Esophagus muscularis mucosa (tissue), 4 donors: ENCODE data around the gene CELF3. TPM values are rescaled to one million over a fixed set of nuclear protein-coding genes. Genes with fewer than 3 reads are reported as not detected.

Experiments
- DNase-seq: peaks from one replicate; pipeline ENCODE4 v3.0.0-alpha.2; 2017; ENCODE audit errors: extremely low spot score
- H3K27ac ChIP-seq, 4 donors: fragments of 200-600 bp; sonication (generic); replicated peaks in 1 of 4; 1 replicate in 3 of 4; 2 replicates in 1 of 4; pipeline ENCODE4 v1.5.1; 2016 to 2019; ENCODE audit warnings: mild to moderate bottlenecking in 1 of 4
- H3K27me3 ChIP-seq, 4 donors: fragments of 200-600 bp; sonication (generic); one replicate each; pipeline versions ENCODE4 v1.5.1 to v1.6.0; 2016 to 2019
- H3K36me3 ChIP-seq, 4 donors: fragments of 200-600 bp; sonication (generic); one replicate each; pipeline ENCODE4 v1.5.1; 2016 to 2019
- H3K4me1 ChIP-seq, 4 donors: fragments of 200-600 bp; sonication (generic); one replicate each; pipeline ENCODE4 v1.5.1; 2016 to 2019
- H3K4me3 ChIP-seq, 4 donors: fragments of 200-600 bp; sonication (generic); 1 replicate in 2 of 4; 2 replicates in 2 of 4; pipeline ENCODE4 v1.5.1; 2016 to 2019; ENCODE audit warnings: mild to moderate bottlenecking in 4 of 4, moderate library complexity in 1 of 4
- H3K9me3 ChIP-seq, 4 donors: fragments of 200-600 bp; sonication (generic); 1 replicate in 3 of 4; 2 replicates in 1 of 4; pipeline ENCODE4 v1.5.1; 2016 to 2019
- CTCF ChIP-seq, 3 experiments: fragments of 200-600 bp in 2 of 3; fragments of 450-650 bp in 1 of 3; sonication (generic) in 2 of 3; IDR thresholded peaks; one replicate each; pipeline ENCODE4 v1.5.1; 2017 to 2019; ENCODE audit warnings: antibody characterized with exemption in 3 of 3, mild to moderate bottlenecking in 2 of 3, moderate library complexity in 1 of 3
- EP300 ChIP-seq: sonication (generic); formaldehyde crosslinking; IDR thresholded peaks from one replicate; pipeline ENCODE4 v1.6.1; 2017; ENCODE audit warnings: antibody characterized with exemption
- POLR2A ChIP-seq: fragments of 450-650 bp; IDR thresholded peaks from one replicate; pipeline ENCODE4 v1.6.1; 2017; ENCODE audit warnings: antibody characterized with exemption, moderate library complexity, mild to moderate bottlenecking, low read depth
- POLR2AphosphoS5 ChIP-seq, 2 donors: sonication (generic); formaldehyde crosslinking; IDR thresholded peaks; one replicate each; pipeline ENCODE4 v1.6.1; 2017; ENCODE audit warnings: antibody characterized with exemption in 2 of 2
- WGBS: methylation state at CpG from one replicate; pipeline ENCODE4 v1.1.5; 2018; 5-methylcytosine and 5-hydroxymethylcytosine counted together
- intact Hi-C: fragments of 100-400 bp; cut with DNase I; formaldehyde crosslinking; loops from one replicate; pipeline ENCODE4 v1.15.1; 2023
- total RNA-seq, 4 donors: library from RNA; depleted of rRNA; stranded (reverse); fragments of >200 nt; gene quantifications; one replicate each; pipeline versions ENCODE4 v1.1.0 to v1.2.1, GENCODE V29; 2016

Gene CELF3
- total RNA-seq, 4 donors from 2014 or later, result 0.23 to 1.0 (median 0.58) TPM

GRCh38 chr1:151716405-151716762 lies 219 bp downstream of the CELF3 start:
- Histone ChIP-seq H3K4me1 (peaks cover 34 to 47% (median 42%) of the 10 kb centered on the region in 4 donors), H3K27ac (no peak overlapping the region), H3K4me3 (peak overlapping the region in 1 of 4 donors; percentile 0), H3K9me3 (no peaks in the 10 kb centered on the region), H3K27me3 (peaks cover 0 to 29% (median 4%) of the 10 kb centered on the region in 4 donors), H3K36me3 (no peaks in the 10 kb centered on the region)
- intact Hi-C loops, result no loop called here
- no peak for DNase-seq
- WGBS, result 0% methylated on average over 2 of the region's 11 CpGs
- TF ChIP-seq CTCF (IDR thresholded peaks at IDR 0.05) (no peak), POLR2AphosphoS5 (IDR thresholded peaks at IDR 0.05) (no peak), EP300 (no peak), POLR2A (no peak)

- Histone ChIP-seq H3K9me3 (no peaks in the 10 kb centered on the region), H3K27ac (no peak overlapping the region), H3K36me3 (no peaks in the 10 kb centered on the region), H3K4me1 (peaks cover 29 to 41% (median 38%) of the 10 kb centered on the region in 4 donors), H3K4me3 (no peak overlapping the region), H3K27me3 (peaks cover 0 to 29% (median 4%) of the 10 kb centered on the region in 4 donors)
- intact Hi-C loops, result no loop called here
- 49% methylated on average over 15 of the region's 17 CpGs for WGBS
- DNase-seq, result no peak
- no peak for TF ChIP-seq EP300
- TF ChIP-seq POLR2A, result no peak
- TF ChIP-seq POLR2AphosphoS5 (IDR thresholded peaks at IDR 0.05), result no peak
- no peak for TF ChIP-seq CTCF (IDR thresholded peaks at IDR 0.05)
These were observed 738 bp downstream of the CELF3 start for GRCh38 chr1:151715726-151716404.

- TF ChIP-seq POLR2AphosphoS5 (IDR thresholded peaks at IDR 0.05) (no peak), CTCF (IDR thresholded peaks at IDR 0.05) (no peak)
- intact Hi-C loops, result no loop called here
- DNase-seq, result no peak
- Histone ChIP-seq H3K9me3 (no peaks in the 10 kb centered on the region), H3K27me3 (peaks cover 0 to 29% (median 4%) of the 10 kb centered on the region in 4 donors), H3K4me1 (peaks cover 21 to 34% (median 30%) of the 10 kb centered on the region in 4 donors), H3K36me3 (no peaks in the 10 kb centered on the region), H3K4me3 (no peak overlapping the region), H3K27ac (no peak overlapping the region)
- WGBS, result 62% methylated on average over 10 of the region's 10 CpGs
These were observed 1.5 kb downstream of the CELF3 start for GRCh38 chr1:151714820-151715725.

- Histone ChIP-seq H3K4me3 (no peak overlapping the region), H3K4me1 (peaks cover 21 to 31% (median 26%) of the 10 kb centered on the region in 4 donors), H3K9me3 (no peaks in the 10 kb centered on the region), H3K27ac (no peak overlapping the region), H3K27me3 (peaks cover 0 to 29% (median 4%) of the 10 kb centered on the region in 4 donors), H3K36me3 (no peaks in the 10 kb centered on the region)
- TF ChIP-seq EP300 (no peak), POLR2A (no peak), POLR2AphosphoS5 (IDR thresholded peaks at IDR 0.05) (no peak), CTCF (IDR thresholded peaks at IDR 0.05) (no peak)
- no peak for DNase-seq
- WGBS, result no CpG with 5 or more reads among the region's 2 CpGs
- intact Hi-C loops, result no loop called here
These were observed 2.7 kb downstream of the CELF3 start for GRCh38 chr1:151713874-151714273.
